H1 (cell line): ENCODE measurements around the gene ARID4B. TPM values are rescaled to one million over a fixed set of nuclear protein-coding genes. Genes with fewer than 3 reads are reported as not detected.

Experiments used
- SP4 ChIP-seq: IDR thresholded peaks from 2 replicates; pipeline ENCODE4 v1.6.1; 2012; ENCODE audit warnings: low read length, inconsistent platforms
- SUZ12 ChIP-seq: fragments of 200-600 bp; sonication (generic); IDR thresholded peaks from 2 replicates; pipeline ENCODE4 v1.6.1; 2012; ENCODE audit warnings: mild to moderate bottlenecking, inconsistent platforms, low read length, moderate library complexity, mixed read lengths
- polyA plus RNA-seq, 7 experiments: library from polyadenylated mRNA; depleted of rRNA in 3 of 7; stranded (reverse) in 5 of 7; unstranded in 2 of 7; fragments of >200 nt in 5 of 7; fragments of 200-250 nt in 2 of 7; gene quantifications; 1 replicate in 5 of 7; 2 replicates in 1 of 7; 4 replicates in 1 of 7; pipeline versions ENCODE4 v1.2.1 to v1.2.3, GENCODE V29; 2011 to 2013; ENCODE audit warnings: missing spikeins in 2 of 7, mixed read lengths in 2 of 7
- total RNA-seq: library from RNA; stranded (reverse); fragmentation: NEBNext Ultra II Directional; extraction: Animal tissue kit (Norgen Biotek cat#: 25700); gene quantifications from 2 replicates; pipeline ENCODE4 v1.2.1, GENCODE V29; 2021

The ARID4B gene
- total and polyA plus RNA-seq, 2 of the 8 experiments (the other 6 are each of a cell fraction or from before 2014, with no cell fraction given), result 5.1 to 28.8 TPM

DNA sequence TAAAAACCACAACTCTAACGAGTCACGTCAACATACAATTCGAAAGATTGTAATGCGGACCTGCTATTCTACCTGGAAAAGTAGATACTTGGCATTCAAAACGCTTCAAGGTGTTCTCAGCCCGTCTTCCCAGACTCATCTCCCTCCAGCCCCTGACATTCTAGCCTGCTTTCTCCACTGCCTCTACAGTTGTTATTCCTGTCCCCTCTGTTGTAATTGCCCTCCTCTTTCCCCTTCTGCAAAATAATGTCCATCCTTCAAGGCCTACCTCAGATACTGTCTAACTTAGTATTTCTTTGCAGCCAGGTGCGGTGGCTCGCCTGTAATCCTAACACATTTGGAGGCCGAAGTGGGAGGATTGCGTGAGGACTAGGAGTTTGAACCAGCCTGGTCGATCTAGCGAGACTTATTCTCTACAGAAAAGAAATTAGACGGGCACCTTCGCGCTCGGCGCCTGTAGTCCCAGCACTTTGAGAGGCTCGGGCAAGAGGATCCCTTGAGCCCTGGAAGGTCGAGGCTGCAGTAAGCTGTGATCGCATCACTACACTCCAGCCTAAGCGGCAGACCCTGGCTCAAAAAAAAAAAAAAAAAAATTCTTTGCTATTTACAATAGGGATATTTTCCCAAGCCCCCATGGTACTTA lies 166.2 kb downstream of the ARID4B start (continued):
- TF ChIP-seq SUZ12 (no peak), SP4 (no peak)
